Measurements from ENCODE around the gene CCK.

GRCh38 chr3:42301446-42302175, 35.6 kb upstream of the CCK start:
- TF ChIP-seq, protein P1, sequence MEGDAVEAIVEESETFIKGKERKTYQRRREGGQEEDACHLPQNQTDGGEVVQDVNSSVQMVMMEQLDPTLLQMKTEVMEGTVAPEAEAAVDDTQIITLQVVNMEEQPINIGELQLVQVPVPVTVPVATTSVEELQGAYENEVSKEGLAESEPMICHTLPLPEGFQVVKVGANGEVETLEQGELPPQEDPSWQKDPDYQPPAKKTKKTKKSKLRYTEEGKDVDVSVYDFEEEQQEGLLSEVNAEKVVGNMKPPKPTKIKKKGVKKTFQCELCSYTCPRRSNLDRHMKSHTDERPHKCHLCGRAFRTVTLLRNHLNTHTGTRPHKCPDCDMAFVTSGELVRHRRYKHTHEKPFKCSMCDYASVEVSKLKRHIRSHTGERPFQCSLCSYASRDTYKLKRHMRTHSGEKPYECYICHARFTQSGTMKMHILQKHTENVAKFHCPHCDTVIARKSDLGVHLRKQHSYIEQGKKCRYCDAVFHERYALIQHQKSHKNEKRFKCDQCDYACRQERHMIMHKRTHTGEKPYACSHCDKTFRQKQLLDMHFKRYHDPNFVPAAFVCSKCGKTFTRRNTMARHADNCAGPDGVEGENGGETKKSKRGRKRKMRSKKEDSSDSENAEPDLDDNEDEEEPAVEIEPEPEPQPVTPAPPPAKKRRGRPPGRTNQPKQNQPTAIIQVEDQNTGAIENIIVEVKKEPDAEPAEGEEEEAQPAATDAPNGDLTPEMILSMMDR (IDR thresholded peaks at IDR 0.05) = no peak
- no peak for TF ChIP-seq EP300 (IDR thresholded peaks at IDR 0.05)

Measured in A549 (cell line).